HepG2 (cell line): Measurements from ENCODE around the gene E2F8. TPM values are rescaled to one million over a fixed set of nuclear protein-coding genes. Genes with fewer than 3 reads are reported as not detected.

Experiments used
- ATAC-seq: fragments of 200-7000 bp; cut with Tn5 transposase; 3 replicates; pipeline ENCODE4 v1.9.1; 2020; ENCODE audit warnings: mild to moderate bottlenecking, moderate library complexity
- BruUV-seq: library from RNA; stranded (reverse); fragments of 400-500 nt; replicated peaks from 2 replicates; lab custom pipeline; 2021; lab: Mats Ljungman, UMichigan
- CTCF ChIA-PET: fragments of 300-600 bp; formaldehyde crosslinking; extraction: SDS; loops from one replicate; lab custom pipeline; 2021; ENCODE audit warnings: low total read pairs, inconsistent platforms, low intra/inter-chr PET ratio; lab: Yijun Ruan, JAX
- POLR2A ChIA-PET: fragments of 350-600 bp; sonication (Branson Sonifier 250); formaldehyde crosslinking; loops from one replicate; lab custom pipeline; 2020; ENCODE audit warnings: antibody characterized with exemption, inconsistent platforms; lab: Yijun Ruan, JAX
- DNase-seq: peaks from one replicate; pipeline ENCODE4 v3.0.0-alpha.2; 2015; ENCODE audit warnings: low spot score
- FAIRE-seq: peaks from 3 replicates; lab custom pipeline; 2011; peaks lifted over from hg19 to GRCh38; lab: Jason Lieb, UNC
- H2AFZ ChIP-seq: one replicate; pipeline ENCODE4 v1.6.1; 2011; ENCODE audit warnings: low read length, inconsistent platforms
- H3K27ac ChIP-seq: fragments of 300-600 bp; 3 replicates; pipeline ENCODE4 v1.8.0; 2011; ENCODE audit warnings: mixed run types, mild to moderate bottlenecking, mixed read lengths, low read length, inconsistent platforms; ENCODE audit not compliant: insufficient read depth; ENCODE audit errors: extremely low read length
- H3K27me3 ChIP-seq, 2 experiments: fragments of 200-600 bp in 1 of 2; 2 replicates in 1 of 2; 3 replicates in 1 of 2; pipeline versions ENCODE4 v1.6.0 to v1.8.0; 2011; ENCODE audit warnings: low read length in 2 of 2, mild to moderate bottlenecking in 2 of 2, moderate library complexity in 2 of 2, inconsistent platforms in 1 of 2; ENCODE audit not compliant: insufficient read depth in 2 of 2, control insufficient read depth in 1 of 2
- H3K36me3 ChIP-seq, 2 experiments: fragments of 200-600 bp in 1 of 2; replicated peaks in 1 of 2; 2 replicates in 1 of 2; 3 replicates in 1 of 2; pipeline versions ENCODE4 v1.5.1 to v1.8.0; 2011; ENCODE audit warnings: low read length in 2 of 2, inconsistent platforms in 1 of 2; ENCODE audit not compliant: insufficient read depth in 2 of 2, control insufficient read depth in 1 of 2
- H3K4me1 ChIP-seq: 2 replicates; pipeline ENCODE4 v1.5.1; 2012; ENCODE audit warnings: low read length, inconsistent platforms; ENCODE audit not compliant: insufficient read depth
- H3K4me2 ChIP-seq: 2 replicates; pipeline ENCODE4 v1.6.0; 2011; ENCODE audit warnings: low read depth, low read length, inconsistent platforms
- H3K4me3 ChIP-seq, 3 experiments: fragments of 200-600 bp in 1 of 3; sonication (generic), shearing (Covaris generic) in 1 of 3; replicated peaks in 1 of 3; 2 replicates each; pipeline ENCODE4 v1.5.1; 2011 to 2016; ENCODE audit warnings: low read length in 3 of 3, inconsistent platforms in 2 of 3, low read depth in 2 of 3, mild to moderate bottlenecking in 2 of 3, control low read depth in 1 of 3, mixed read lengths in 1 of 3; ENCODE audit not compliant: insufficient read depth in 1 of 3
- H3K79me2 ChIP-seq: one replicate; pipeline ENCODE4 v1.6.1; 2011; ENCODE audit warnings: low read length, inconsistent platforms; ENCODE audit not compliant: insufficient read depth
- H3K9ac ChIP-seq: 2 replicates; pipeline ENCODE4 v1.6.0; 2011; ENCODE audit warnings: mild to moderate bottlenecking, low read depth, low read length, inconsistent platforms; ENCODE audit not compliant: insufficient read depth
- H3K9me3 ChIP-seq: 2 replicates; pipeline ENCODE4 v1.5.1; 2012; ENCODE audit warnings: mild to moderate bottlenecking, low read length
- H4K20me1 ChIP-seq: 2 replicates; pipeline ENCODE4 v1.6.0; 2011; ENCODE audit warnings: inconsistent platforms, mild to moderate bottlenecking, low read length, moderate library complexity; ENCODE audit not compliant: insufficient read depth
- FOXK2 ChIP-seq: fragments of 450-650 bp; IDR thresholded peaks from 2 replicates; pipeline ENCODE4 v1.6.1; 2016
- FOXP4 ChIP-seq: sonication (generic); formaldehyde crosslinking; IDR thresholded peaks from 2 replicates; pipeline ENCODE4 v1.4.0; 2020; ENCODE audit warnings: missing genetic modification reagents
- HOXA3 ChIP-seq: sonication (generic); formaldehyde crosslinking; IDR thresholded peaks from 2 replicates; pipeline ENCODE4 v1.5.0; 2020; ENCODE audit warnings: missing genetic modification reagents
- THAP9 ChIP-seq: sonication (generic); formaldehyde crosslinking; IDR thresholded peaks from 2 replicates; pipeline ENCODE4; 2020; ENCODE audit warnings: missing genetic modification reagents, mild to moderate bottlenecking, borderline replicate concordance
- ZBTB44 ChIP-seq: sonication (generic); formaldehyde crosslinking; IDR thresholded peaks from 2 replicates; pipeline ENCODE4 v1.4.0; 2020; ENCODE audit warnings: missing genetic modification reagents
- ZNF205 ChIP-seq: IDR thresholded peaks from 2 replicates; pipeline ENCODE4 v1.6.1; 2018; ENCODE audit warnings: missing biosample characterization, missing genetic modification reagents
- ZNF264 ChIP-seq: sonication (generic); formaldehyde crosslinking; IDR thresholded peaks from 2 replicates; pipeline ENCODE4 v1.4.0; 2020; ENCODE audit warnings: missing genetic modification reagents
- ZNF800 ChIP-seq: sonication (generic); formaldehyde crosslinking; IDR thresholded peaks from 2 replicates; pipeline ENCODE4 v1.4.0; 2020; ENCODE audit warnings: missing genetic modification reagents
- WGBS: methylation state at CpG from one replicate; pipeline ENCODE4 v1.1.6; 2017; ENCODE audit warnings: low lambda C conversion rate; 5-methylcytosine and 5-hydroxymethylcytosine counted together
- in situ Hi-C: cut with HindIII; loops from 2 replicates; pipeline ENCODE4 v1.10.0; 2017; ENCODE audit warnings: low pct_unique_long_range_greater_than_20kb; ENCODE audit not compliant: extremely low pct_ligation_motif_present
- intact Hi-C: fragments of 100-400 bp; cut with micrococcal nuclease; formaldehyde crosslinking; loops from one replicate; pipeline ENCODE4 v1.10.0; 2022; ENCODE audit not compliant: unreplicated experiment
- polyA plus RNA-seq, 8 experiments: library from polyadenylated mRNA; depleted of rRNA in 3 of 8; stranded (reverse) in 7 of 8; unstranded in 1 of 8; fragments of >200 nt; fragmentation: Illumina TruSeq in 4 of 8; extraction: Trizol in 4 of 8; gene quantifications; 2 replicates each; pipeline versions ENCODE4 v1.2.1 to v1.2.3, GENCODE V29; 2011 to 2016; ENCODE audit warnings: low read depth in 4 of 8, missing spikeins in 1 of 8, mixed read lengths in 1 of 8; ENCODE audit not compliant: insufficient read depth in 1 of 8
- total RNA-seq, 5 experiments: library from RNA; depleted of rRNA; stranded (reverse); fragments of >200 nt; fragmentation: Illumina TruSeq; extraction: Trizol; gene quantifications; 2 replicates each; pipeline ENCODE4 v1.2.3, GENCODE V29; 2016; ENCODE audit warnings: low read depth in 1 of 5

Gene E2F8
- total and polyA plus RNA-seq, 2 of the 13 experiments (the other 11 are each of a cell fraction or from before 2014, with no cell fraction given), result 3.3 to 8.9 TPM

- peaks cover 9% of the 10 kb centered on the region for H3K79me2 ChIP-seq
- CTCF ChIA-PET, result no interaction called here
- DNase-seq (no peak), FAIRE-seq (no peak), ATAC-seq (no peak)
- H2AFZ ChIP-seq, result no peak overlapping the region
- intact Hi-C loops, result no loop called here
- no peak overlapping the region for H3K4me3 ChIP-seq
- peaks cover 40% of the 10 kb centered on the region for H3K4me1 ChIP-seq
- 36% methylated on average over 5 of the region's 5 CpGs for WGBS
- no peaks in the 10 kb centered on the region for H4K20me1 ChIP-seq
- no peak overlapping the region for H3K4me2 ChIP-seq
- TF ChIP-seq ZNF205 (CRISPR knock-in tag), result peak; percentile 74
- TF ChIP-seq FOXK2, result no peak
- TF ChIP-seq ZNF264 (CRISPR knock-in tag), result no peak
- no peak for TF ChIP-seq ZNF800
- no peaks in the 10 kb centered on the region for H3K9me3 ChIP-seq
- H3K9ac ChIP-seq, result no peak overlapping the region
- POLR2A ChIA-PET, result no interaction called here
- no peaks in the 10 kb centered on the region; a peak in 1 of 5 replicates for H3K27me3 ChIP-seq
- in situ Hi-C loops, result no loop called here
- no peaks in the 10 kb centered on the region for H3K36me3 ChIP-seq
- no peak overlapping the region for H3K27ac ChIP-seq
- no TSS peak for BruUV-seq
Measured at GRCh38 chr11:19243143-19243542, 2.4 kb upstream of the E2F8 start.

- peaks cover 48% of the 10 kb centered on the region for H3K4me1 ChIP-seq
- in situ Hi-C loops, result no loop called here
- DNase-seq (no peak), ATAC-seq (no peak), FAIRE-seq (no peak)
- TSS peak; percentile 45 for BruUV-seq
- WGBS, result 94% methylated on average over 55 of the region's 55 CpGs
- 0 out of 2 replicates have a peak overlapping the region, but pooled peaks have one; percentile 15 for H3K9ac ChIP-seq
- peaks cover 9% of the 10 kb centered on the region for H3K79me2 ChIP-seq
- H3K27me3 ChIP-seq, result no peaks in the 10 kb centered on the region; a peak in 1 of 5 replicates
- POLR2A ChIA-PET, result no interaction called here
- CTCF ChIA-PET, result no interaction called here
- no peak overlapping the region for H2AFZ ChIP-seq
- H3K27ac ChIP-seq, result no peak overlapping the region
- intact Hi-C loops, result no loop called here
- no peaks in the 10 kb centered on the region for H3K9me3 ChIP-seq
- H4K20me1 ChIP-seq, result no peaks in the 10 kb centered on the region
- H3K36me3 ChIP-seq, result peaks cover 0 to 2% of the 10 kb centered on the region in 2 experiments; a peak in 1 of 5 replicates
- peak overlapping the region; percentile 73 for H3K4me2 ChIP-seq
- H3K4me3 ChIP-seq, result peak overlapping the region in 2 of 3 experiments; percentile 72 to 78; a peak in 3 of 6 replicates
- TF ChIP-seq ZBTB44, result no peak
- no peak for TF ChIP-seq HOXA3 (CRISPR knock-in tag)
- TF ChIP-seq THAP9, result no peak
- no peak for TF ChIP-seq FOXP4 (CRISPR knock-in tag)
Measured at GRCh38 chr11:19242179-19242932, 1.6 kb upstream of the E2F8 start.
